PC-3 (cell line): ENCODE results near the gene RCAN1.

ENCODE experiments used
- EZH2 ChIP-seq: fragments of 300-600 bp; sonication (generic); IDR thresholded peaks from one replicate; pipeline ENCODE4 v1.6.1; 2017; ENCODE audit warnings: antibody characterized with exemption, mild to moderate bottlenecking, low read length; ENCODE audit not compliant: unreplicated experiment
- TF ChIP-seq, protein P1 (sequence below): fragments of 300-600 bp; sonication (generic); conservative IDR thresholded peaks from 2 replicates; pipeline ENCODE4 v1.5.1; 2017; ENCODE audit warnings: antibody characterized with exemption, low read depth, mild to moderate bottlenecking, low read length

DNA sequence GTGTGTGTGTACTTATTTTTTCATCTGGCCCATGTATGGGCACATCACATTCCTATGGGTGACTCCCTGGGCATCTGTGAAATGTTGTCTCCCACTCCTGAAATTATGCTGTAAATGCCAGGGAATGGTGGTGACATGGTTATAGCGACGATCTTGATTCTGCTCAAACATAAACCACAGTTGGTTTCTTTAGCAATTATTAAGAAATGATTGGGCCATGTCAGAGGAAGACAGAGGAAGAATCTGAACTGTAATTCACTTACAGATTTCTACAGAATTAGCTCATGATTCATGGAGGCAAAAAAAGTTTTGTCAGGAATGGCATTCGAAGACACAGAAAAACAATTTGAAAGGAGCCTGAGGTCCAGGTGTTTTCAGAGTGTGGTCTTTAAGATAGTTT is 77.1 kb downstream of the RCAN1 start:
- TF ChIP-seq, protein P1, sequence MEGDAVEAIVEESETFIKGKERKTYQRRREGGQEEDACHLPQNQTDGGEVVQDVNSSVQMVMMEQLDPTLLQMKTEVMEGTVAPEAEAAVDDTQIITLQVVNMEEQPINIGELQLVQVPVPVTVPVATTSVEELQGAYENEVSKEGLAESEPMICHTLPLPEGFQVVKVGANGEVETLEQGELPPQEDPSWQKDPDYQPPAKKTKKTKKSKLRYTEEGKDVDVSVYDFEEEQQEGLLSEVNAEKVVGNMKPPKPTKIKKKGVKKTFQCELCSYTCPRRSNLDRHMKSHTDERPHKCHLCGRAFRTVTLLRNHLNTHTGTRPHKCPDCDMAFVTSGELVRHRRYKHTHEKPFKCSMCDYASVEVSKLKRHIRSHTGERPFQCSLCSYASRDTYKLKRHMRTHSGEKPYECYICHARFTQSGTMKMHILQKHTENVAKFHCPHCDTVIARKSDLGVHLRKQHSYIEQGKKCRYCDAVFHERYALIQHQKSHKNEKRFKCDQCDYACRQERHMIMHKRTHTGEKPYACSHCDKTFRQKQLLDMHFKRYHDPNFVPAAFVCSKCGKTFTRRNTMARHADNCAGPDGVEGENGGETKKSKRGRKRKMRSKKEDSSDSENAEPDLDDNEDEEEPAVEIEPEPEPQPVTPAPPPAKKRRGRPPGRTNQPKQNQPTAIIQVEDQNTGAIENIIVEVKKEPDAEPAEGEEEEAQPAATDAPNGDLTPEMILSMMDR = no peak
- TF ChIP-seq EZH2 = no peak
